GOT3 (cell line): Measurements from ENCODE around the gene NEDD8.

Source experiments
- DNase-seq: peaks from one replicate; lab custom pipeline; 2025; ENCODE audit warnings: mixed read lengths; lab: John Stamatoyannopoulos, UW

Gene NEDD8

GRCh38 chr14:24263848-24264247, 31.7 kb upstream of the NEDD8 start:
- DNase-seq: no peak

- no peak for DNase-seq
These were observed 30.9 kb upstream of the NEDD8 start, which contains the start of gene TGM1 for GRCh38 chr14:24262821-24263733. TSS of gene TGM1 (minus strand) at chr14:24263177. CDS start at chr14:24262352, 825 bp downstream.

DNA sequence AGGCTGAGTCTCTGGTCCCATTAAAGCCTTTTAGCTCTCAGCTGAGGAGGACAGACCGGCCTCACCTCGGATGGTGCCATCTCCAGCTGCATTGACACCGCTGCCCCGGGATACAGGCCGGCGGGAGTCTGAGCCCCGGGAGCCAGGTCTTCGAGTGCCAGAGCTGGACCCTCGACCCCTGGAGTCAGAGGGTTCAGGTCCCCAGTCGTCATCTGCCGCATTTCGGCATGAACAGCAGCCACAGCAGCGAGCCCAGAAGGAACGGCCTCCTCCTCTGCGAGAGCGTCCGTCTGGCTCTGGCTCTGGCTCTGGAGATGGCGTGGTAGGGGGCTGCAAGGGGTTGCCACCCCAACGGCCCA, 29.8 kb upstream of the NEDD8 start:
- DNase-seq: no peak

DNA sequence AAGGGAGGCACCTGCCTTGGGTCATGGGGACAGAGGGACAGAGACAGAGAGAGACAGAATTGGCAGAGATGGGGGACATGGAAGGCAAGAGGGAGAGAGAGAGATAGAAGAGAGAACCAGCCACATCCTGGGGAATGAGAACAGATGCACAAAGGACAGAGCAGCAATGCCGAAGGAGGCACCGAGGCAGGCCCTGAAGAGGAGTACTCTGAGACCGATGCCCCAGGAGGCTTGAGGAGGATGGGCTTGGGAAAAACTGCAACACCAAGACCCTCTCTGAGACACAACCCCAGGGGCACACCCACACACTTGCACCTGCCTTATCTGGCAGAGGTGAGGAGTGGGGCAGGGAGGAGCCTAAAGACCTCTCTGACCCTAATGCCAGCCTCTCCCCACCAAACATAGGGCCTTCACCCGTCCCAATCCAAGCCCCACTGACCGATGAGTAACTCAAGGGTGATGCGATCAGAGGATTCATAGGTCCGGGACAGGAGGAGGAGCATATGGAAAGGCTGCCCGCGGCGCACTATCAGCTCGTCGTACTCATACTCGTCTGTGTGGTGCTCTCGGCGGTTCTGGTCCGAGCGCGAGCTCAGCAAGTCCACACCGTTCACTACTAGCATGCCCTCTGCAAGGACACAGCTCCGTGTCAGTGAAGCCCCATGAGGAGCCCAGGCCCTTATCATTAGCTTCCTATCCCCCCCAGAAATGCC, 29.2 kb upstream of the NEDD8 start:
- no peak for DNase-seq

DNA sequence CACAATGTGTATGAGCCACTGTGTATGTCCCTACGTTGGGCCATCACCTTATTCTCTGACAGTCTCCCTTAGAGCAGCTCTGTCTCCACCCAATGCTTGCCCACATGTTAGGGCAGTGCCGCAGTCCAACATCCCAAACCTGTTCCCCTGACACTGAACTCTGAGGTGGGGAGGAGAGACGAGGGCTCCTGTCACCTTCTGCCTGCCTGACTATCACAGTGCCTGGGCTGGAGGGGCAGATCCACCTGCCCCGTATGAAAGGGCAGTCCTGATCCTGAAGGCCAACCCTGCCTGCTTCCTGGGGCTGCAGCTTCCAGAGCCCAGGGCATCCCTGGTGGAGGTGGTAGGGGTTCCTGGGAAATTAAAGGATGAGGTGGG, 28.6 kb upstream of the NEDD8 start:
- DNase-seq: no peak

- DNase-seq: no peak
These were observed 28.0 kb upstream of the NEDD8 start for GRCh38 chr14:24260026-24260779.

DNA sequence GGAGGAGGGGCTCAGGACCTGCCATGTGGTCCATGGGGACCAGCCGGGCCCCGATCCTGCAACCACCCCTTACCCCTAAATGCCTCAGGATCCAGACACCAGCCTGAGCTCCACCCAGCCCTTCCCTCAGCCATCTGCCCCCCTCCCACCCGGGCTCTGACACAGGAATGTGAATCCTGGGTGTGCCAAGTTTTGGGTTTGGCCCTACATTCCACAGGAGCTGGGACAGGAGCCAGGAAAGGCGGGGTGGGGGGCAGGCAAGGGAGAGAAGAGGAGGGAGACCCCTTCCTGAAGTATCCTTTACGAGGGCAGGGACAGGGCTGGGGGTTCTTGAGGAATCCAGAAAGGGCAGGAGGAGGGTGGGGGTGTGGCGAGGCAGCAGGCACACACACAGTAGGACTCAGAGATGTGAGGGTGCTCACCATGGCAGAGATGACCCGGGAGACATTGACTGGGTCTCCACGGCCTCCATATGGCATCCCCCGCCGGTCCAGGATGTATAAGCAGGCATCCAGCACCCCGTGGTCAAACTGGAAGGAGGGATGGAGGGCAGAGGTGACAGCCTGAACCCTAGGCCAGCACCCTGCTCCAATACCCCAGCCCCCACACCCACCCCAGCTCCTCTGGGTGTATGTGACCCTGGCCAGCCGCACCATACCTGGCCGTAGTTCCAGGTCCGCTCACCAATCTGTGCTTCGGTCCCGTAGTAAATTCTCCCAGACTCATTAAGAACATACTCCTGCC, 27.3 kb upstream of the NEDD8 start:
- DNase-seq: no peak

DNA sequence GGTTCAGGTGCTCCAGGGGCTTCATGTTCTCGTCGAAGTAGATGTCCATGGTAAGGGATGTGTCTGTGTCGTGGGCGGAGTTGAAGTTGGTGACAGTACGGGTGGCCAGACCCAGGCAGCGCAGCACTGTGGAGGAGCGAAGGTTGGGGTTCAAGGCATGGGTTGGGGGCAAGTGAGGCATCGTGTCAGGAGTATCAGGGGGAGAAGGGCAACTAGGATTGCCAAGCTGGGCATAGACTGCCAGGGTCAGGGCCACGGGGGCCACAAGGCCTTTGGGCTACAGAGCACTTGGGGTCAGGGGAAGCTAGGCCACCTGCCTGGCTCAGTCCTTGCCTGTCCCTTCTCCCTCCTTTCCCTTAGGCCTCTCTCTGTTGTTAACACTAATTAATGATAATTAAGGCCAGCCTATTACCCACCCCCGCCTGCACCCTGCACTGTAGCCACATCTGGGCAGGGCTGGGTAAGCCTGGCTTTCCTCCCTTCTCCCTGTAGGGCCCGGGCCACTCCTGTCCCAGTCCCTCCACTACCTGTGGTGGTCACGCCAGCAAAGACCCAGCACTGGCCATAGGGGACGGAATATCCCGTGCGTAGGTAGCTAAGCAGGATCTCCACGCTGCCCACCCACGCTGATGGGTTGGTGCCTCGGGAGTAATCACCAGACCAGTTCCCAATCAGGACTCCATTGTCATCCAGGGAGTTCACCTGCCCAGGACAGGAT, 26.5 kb upstream of the NEDD8 start:
- DNase-seq: no peak

GRCh38 chr14:24258119-24258518, 26.0 kb upstream of the NEDD8 start:
- DNase-seq: no peak

DNA sequence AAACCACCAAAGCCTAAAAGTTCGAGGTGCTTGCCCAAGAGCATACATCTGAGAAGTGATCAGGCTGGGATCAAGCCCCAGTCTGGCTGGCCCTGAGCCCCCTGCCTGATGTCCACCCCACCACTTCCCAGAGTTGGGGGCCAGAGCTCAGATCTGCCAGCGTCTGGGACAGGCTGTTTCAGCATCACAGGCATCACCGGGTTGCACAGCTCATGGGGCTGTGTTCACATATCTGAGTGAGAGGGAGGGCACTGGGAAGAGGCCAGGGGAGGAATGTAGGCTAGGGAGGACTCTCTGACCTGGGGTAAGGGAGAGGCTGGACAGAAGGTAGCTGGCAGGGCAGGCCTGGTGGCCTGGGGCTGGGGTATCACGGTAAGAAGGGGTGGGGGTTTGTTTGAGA, 24.8 kb upstream of the NEDD8 start:
- DNase-seq: no peak

GRCh38 chr14:24255931-24256711, 24.0 kb upstream of the NEDD8 start:
- DNase-seq: no peak

DNA sequence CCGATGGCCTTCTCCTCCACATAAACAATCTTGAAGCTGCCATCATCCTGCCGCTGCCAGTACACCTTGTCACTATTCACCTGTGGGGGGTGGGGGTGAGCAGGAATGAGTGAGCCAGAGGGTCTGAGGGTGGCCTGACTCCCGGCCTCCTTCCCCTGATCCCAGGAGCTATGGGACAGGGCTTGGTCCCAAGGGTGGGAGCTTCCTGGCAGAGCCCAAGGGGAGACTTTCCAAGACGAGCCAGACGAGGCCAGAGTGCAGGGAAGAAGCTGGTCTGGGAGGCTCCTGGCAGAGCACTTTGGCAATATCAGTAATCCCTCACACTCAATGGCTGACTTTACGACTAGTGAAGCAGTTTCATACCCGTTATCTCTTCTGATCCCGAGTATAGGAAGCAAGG, 23.3 kb upstream of the NEDD8 start:
- no peak for DNase-seq

GRCh38 chr14:24254630-24255392, 22.6 kb upstream of the NEDD8 start:
- DNase-seq: no peak

- no peak for DNase-seq
These were observed 21.8 kb upstream of the NEDD8 start for GRCh38 chr14:24253936-24254335.

DNA sequence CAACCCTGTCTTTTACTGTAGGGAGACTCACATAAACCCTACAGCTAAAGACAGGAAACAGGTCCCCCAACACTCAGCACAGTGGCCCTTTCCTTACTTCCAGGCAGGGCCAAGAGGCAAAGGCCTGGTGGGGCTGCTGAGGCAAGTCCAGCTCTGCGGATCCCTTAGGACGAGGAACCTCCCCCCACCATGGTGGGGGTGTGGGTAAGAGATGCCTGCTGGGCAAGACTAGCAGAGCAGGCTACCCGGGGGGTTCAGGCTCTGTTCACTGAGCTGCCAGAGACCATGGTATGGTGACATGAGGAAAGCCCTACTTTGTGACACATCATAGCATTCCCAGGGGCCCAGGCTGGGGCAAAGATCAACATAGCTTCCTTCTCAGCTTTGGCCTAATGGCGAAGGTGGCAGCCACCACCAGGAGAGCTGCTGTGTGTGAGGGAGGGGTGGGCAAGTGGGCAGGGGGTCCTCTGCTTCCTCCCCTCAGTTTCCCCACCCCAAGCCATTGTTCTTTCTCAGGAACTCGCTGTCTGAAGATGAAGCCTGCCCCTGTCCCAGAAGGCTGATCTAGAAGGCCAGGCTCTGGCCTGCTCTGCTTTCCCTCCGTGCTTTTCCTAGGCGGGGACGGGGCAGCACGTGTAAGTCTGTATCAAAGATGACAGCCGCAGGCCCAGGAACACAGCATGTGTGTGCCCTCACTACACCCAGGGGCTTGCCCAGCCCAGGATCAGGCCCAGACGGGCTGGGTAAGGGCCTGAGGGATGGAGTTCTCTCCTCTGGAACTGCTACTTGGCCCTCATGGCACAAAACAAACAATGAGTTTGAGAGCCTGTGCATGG, 20.3 kb upstream of the NEDD8 start:
- no peak for DNase-seq

DNA sequence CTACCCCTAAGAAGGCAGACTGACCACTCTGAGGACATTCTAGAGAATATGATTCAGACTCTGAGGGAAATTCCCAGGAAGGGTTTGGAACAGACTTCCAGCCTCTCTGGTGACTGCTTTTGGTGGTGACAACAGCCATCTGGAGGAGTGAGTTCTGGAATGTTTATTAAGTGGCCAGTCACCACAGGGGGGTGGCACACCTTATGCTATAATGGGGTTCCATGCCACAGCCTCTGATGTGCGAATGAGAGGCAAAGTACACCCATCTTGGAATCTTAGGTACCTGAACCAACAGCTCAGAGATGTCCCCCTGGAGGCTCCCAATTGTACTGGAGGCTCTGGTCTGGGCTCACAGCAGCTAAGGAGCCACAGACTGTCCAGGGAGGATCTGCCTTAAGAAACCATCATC, 19.7 kb upstream of the NEDD8 start:
- DNase-seq: no peak

DNA sequence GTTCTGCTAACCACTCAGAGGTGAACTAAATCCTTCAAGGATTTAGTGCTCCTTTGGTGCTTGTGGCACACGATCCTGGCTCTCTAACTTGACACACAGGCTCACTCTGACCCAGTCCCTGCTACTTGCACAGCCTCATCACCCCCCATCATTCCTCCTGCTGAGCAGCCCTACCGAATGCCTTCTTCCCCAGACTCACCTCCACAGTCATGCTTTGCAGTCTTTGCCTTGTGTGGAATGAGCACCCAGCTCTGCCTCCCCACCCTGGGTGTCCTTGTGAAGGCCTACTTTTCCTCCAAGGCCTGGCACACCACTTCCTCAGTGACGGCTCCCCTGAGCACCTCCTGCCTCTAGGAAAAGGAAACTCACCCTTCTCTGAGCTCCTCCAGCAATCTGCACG, 18.2 kb upstream of the NEDD8 start:
- no peak for DNase-seq

GRCh38 chr14:24249230-24250021, 17.3 kb upstream of the NEDD8 start:
- no peak for DNase-seq
